IMR-90 (cell line): ENCODE measurements around the gene BTF3. TPM values are rescaled to one million over a fixed set of nuclear protein-coding genes. Genes with fewer than 3 reads are reported as not detected.

Experiments
- ATAC-seq: fragments of 200-7000 bp; cut with Tn5 transposase; 2 replicates; pipeline ENCODE4 v1.9.1; 2020; ENCODE audit warnings: low read depth, mild to moderate bottlenecking, moderate library complexity
- BruUV-seq: library from RNA; stranded (reverse); fragments of 400-500 nt; replicated peaks from 2 replicates; lab custom pipeline; 2021; lab: Mats Ljungman, UMichigan
- CTCF ChIA-PET: fragments of 300-600 bp; formaldehyde crosslinking; extraction: SDS; loops from one replicate; lab custom pipeline; 2021; ENCODE audit warnings: antibody characterized with exemption; lab: Yijun Ruan, JAX
- POLR2A ChIA-PET: fragments of 300-600 bp; sonication (Branson Sonifier 250); formaldehyde crosslinking; loops from one replicate; lab custom pipeline; 2022; ENCODE audit warnings: antibody characterized with exemption; ENCODE audit not compliant: unreplicated experiment; lab: Charles Lee
- DNase-seq: peaks from one replicate; pipeline ENCODE4 v3.0.0; 2013
- H2AFZ ChIP-seq: replicated peaks from 2 replicates; pipeline ENCODE3; 2013; ENCODE audit warnings: low read length, mild to moderate bottlenecking; ENCODE audit not compliant: poor library complexity
- H2AK5ac ChIP-seq: 2 replicates; pipeline ENCODE4 v1.6.1; 2013; ENCODE audit warnings: low read depth, low read length, inconsistent platforms
- H2AK9ac ChIP-seq: replicated peaks from 2 replicates; pipeline ENCODE3; 2013; ENCODE audit warnings: mild to moderate bottlenecking, low read depth, low read length, moderate library complexity; ENCODE audit not compliant: poor library complexity
- H2BK120ac ChIP-seq: 2 replicates; pipeline ENCODE4 v1.6.1; 2013; ENCODE audit warnings: low read depth, low read length, inconsistent platforms
- H2BK15ac ChIP-seq: 3 replicates; pipeline ENCODE4 v1.6.1; 2013; ENCODE audit warnings: low read depth, low read length, inconsistent platforms
- H2BK20ac ChIP-seq: 2 replicates; pipeline ENCODE4 v1.6.1; 2013; ENCODE audit warnings: low read depth, mild to moderate bottlenecking, inconsistent platforms, low read length, moderate library complexity
- H2BK5ac ChIP-seq: 2 replicates; pipeline ENCODE4 v1.6.1; 2013; ENCODE audit warnings: mild to moderate bottlenecking, low read depth, low read length, inconsistent platforms; ENCODE audit not compliant: poor library complexity, severe bottlenecking
- H3K14ac ChIP-seq: replicated peaks from 2 replicates; pipeline ENCODE4 v1.6.1; 2013; ENCODE audit warnings: low read depth, low read length, inconsistent platforms
- H3K18ac ChIP-seq: 2 replicates; pipeline ENCODE4 v1.6.1; 2013; ENCODE audit warnings: low read depth, low read length, control low read depth
- H3K23ac ChIP-seq: 2 replicates; pipeline ENCODE4 v1.6.1; 2013; ENCODE audit warnings: low read depth, low read length, inconsistent platforms
- H3K27ac ChIP-seq: 2 replicates; pipeline ENCODE4 v1.5.1; 2013; ENCODE audit warnings: mild to moderate bottlenecking, control low read depth, low read length; ENCODE audit not compliant: insufficient read depth
- H3K27me3 ChIP-seq: 2 replicates; pipeline ENCODE4 v1.6.1; 2013; ENCODE audit warnings: low read length; ENCODE audit not compliant: control insufficient read depth, insufficient read depth
- H3K36me3 ChIP-seq: 2 replicates; pipeline ENCODE4 v1.6.1; 2013; ENCODE audit warnings: low read length, mixed read lengths; ENCODE audit not compliant: control insufficient read depth, insufficient read depth
- H3K4ac ChIP-seq: 2 replicates; pipeline ENCODE4 v1.6.1; 2013; ENCODE audit warnings: low read depth, low read length, inconsistent platforms
- H3K4me1 ChIP-seq: 2 replicates; pipeline ENCODE4 v1.6.1; 2013; ENCODE audit warnings: low read length, mixed read lengths; ENCODE audit not compliant: control insufficient read depth, insufficient read depth
- H3K4me2 ChIP-seq: 2 replicates; pipeline ENCODE4 v1.6.1; 2013; ENCODE audit warnings: low read depth, mild to moderate bottlenecking, control low read depth, low read length, moderate library complexity
- H3K4me3 ChIP-seq: 2 replicates; pipeline ENCODE4 v1.5.1; 2013; ENCODE audit warnings: low read depth, mild to moderate bottlenecking, control low read depth, low read length, moderate library complexity; ENCODE audit not compliant: insufficient read depth
- H3K56ac ChIP-seq: 2 replicates; pipeline ENCODE4 v1.6.1; 2013; ENCODE audit warnings: low read length, inconsistent platforms; ENCODE audit not compliant: insufficient read depth; ENCODE audit errors: extremely low read depth
- H3K79me1 ChIP-seq, 2 experiments: 2 replicates each; pipeline ENCODE4 v1.6.1; 2013; ENCODE audit warnings: low read length in 2 of 2, inconsistent platforms in 1 of 2, low read depth in 1 of 2
- H3K9ac ChIP-seq: 2 replicates; pipeline ENCODE4 v1.6.1; 2013; ENCODE audit warnings: low read depth, low read length, control low read depth
- H3K9me1 ChIP-seq: 2 replicates; pipeline ENCODE4 v1.6.1; 2013; ENCODE audit warnings: low read length, inconsistent platforms; ENCODE audit not compliant: insufficient read depth
- H3K9me3 ChIP-seq: 2 replicates; pipeline ENCODE4 v1.6.1; 2013; ENCODE audit warnings: low read length; ENCODE audit not compliant: control insufficient read depth, insufficient read depth
- H4K20me1 ChIP-seq: 2 replicates; pipeline ENCODE4 v1.6.1; 2013; ENCODE audit warnings: low read length, inconsistent platforms; ENCODE audit not compliant: insufficient read depth
- H4K5ac ChIP-seq: 2 replicates; pipeline ENCODE4 v1.6.1; 2013; ENCODE audit warnings: mild to moderate bottlenecking, low read depth, low read length, control low read depth
- H4K8ac ChIP-seq, 2 experiments: 2 replicates each; pipeline ENCODE4 v1.6.1; 2013; ENCODE audit warnings: low read depth in 2 of 2, low read length in 2 of 2, control low read depth in 1 of 2, inconsistent platforms in 1 of 2
- H4K91ac ChIP-seq: 2 replicates; pipeline ENCODE4 v1.6.1; 2013; ENCODE audit warnings: low read depth, low read length, inconsistent platforms; ENCODE audit not compliant: insufficient read depth
- BHLHE40 ChIP-seq: fragments of 150-350 bp; IDR thresholded peaks from 2 replicates; pipeline ENCODE4 v1.6.1; 2016; ENCODE audit warnings: mild to moderate bottlenecking, low read depth, low read length
- FOS ChIP-seq: fragments of 150-350 bp; IDR thresholded peaks from 2 replicates; pipeline ENCODE4 v1.6.1; 2016; ENCODE audit warnings: low read depth, low read length
- MAZ ChIP-seq: IDR thresholded peaks from 2 replicates; pipeline ENCODE4 v1.6.1; 2012; ENCODE audit warnings: low read depth, mild to moderate bottlenecking, low read length, improper control_type of control experiment, moderate library complexity, borderline replicate concordance
- NFE2L2 ChIP-seq: fragments of 150-350 bp; IDR thresholded peaks from 2 replicates; pipeline ENCODE4 v1.6.1; 2016; ENCODE audit warnings: low read depth, mild to moderate bottlenecking, low read length
- RCOR1 ChIP-seq: IDR thresholded peaks from 2 replicates; pipeline ENCODE4 v1.6.1; 2012; ENCODE audit warnings: mild to moderate bottlenecking, low read length, improper control_type of control experiment; ENCODE audit not compliant: insufficient replicate concordance
- RFX5 ChIP-seq: IDR thresholded peaks from 2 replicates; pipeline ENCODE4 v1.8.0; 2012; ENCODE audit warnings: low read depth, mild to moderate bottlenecking, low read length, moderate library complexity
- WGBS, 2 experiments: methylation state at CpG; one replicate each; pipeline versions ENCODE4 v1.1.5 to v1.1.7; 2013; ENCODE audit warnings: missing lambda C conversion rate in 2 of 2; ENCODE audit not compliant: insufficient read length in 1 of 2; ENCODE audit errors: extremely low coverage in 2 of 2; 5-methylcytosine and 5-hydroxymethylcytosine counted together
- dilution Hi-C: fragments of 300-500 bp; cut with HindIII; formaldehyde crosslinking; loops from one replicate; pipeline ENCODE4 v1.14.3; 2018; ENCODE audit warnings: low sequenced_read_pairs; ENCODE audit not compliant: unreplicated experiment
- in situ Hi-C: fragments of 300-500 bp; cut with MboI; formaldehyde crosslinking; loops from 3 replicates; pipeline ENCODE4 v1.14.3; 2019; ENCODE audit warnings: low sequenced_read_pairs, inconsistent platforms, mixed read lengths
- intact Hi-C: fragments of 100-400 bp; cut with micrococcal nuclease; formaldehyde crosslinking; loops from 2 replicates; pipeline ENCODE4 v1.10.0; 2022
- polyA plus RNA-seq, 3 experiments: library from polyadenylated mRNA; depleted of rRNA; stranded (reverse); fragments of >200 nt; gene quantifications; 2 replicates each; pipeline ENCODE4 v1.2.3, GENCODE V29; 2012; ENCODE audit warnings: low replicate concordance in 1 of 3
- total RNA-seq: library from RNA; depleted of rRNA; stranded (reverse); fragments of >200 nt; gene quantifications from 2 replicates; pipeline ENCODE4 v1.2.3, GENCODE V29; 2012
- TF ChIP-seq, protein P1 (sequence below): fragments of 150-350 bp; IDR thresholded peaks from 2 replicates; pipeline ENCODE4 v1.6.1; 2017; ENCODE audit warnings: mild to moderate bottlenecking, antibody characterized with exemption, low read length, low read depth

Gene BTF3
- total and polyA plus RNA-seq, 2 of the 4 experiments (the other 2 are of a cell fraction) = 225 to 443 TPM

DNA sequence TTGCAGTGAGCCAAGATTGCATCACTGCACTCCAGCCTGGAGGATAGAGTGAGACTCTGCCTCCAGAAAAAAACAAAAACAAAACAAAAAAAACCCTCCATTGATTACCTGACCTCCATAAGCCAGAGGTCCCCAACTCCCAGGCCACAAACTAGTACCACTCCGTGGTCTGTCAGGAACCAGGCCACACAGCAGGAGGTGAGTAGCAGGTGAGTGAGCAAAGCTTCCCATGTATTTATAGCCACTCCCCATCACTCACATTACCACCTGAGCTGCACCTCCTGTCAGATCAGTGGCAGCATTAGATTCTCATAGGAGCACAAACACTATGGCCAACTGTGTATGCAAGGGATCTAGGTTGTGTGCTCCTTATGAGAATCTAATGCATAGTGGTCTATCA is 13.7 kb upstream of the BTF3 start:
- Histone ChIP-seq H2AK9ac (no peak overlapping the region), H2BK5ac (no peak overlapping the region), H2AFZ (no peak overlapping the region), H3K23ac (no peak overlapping the region), H2BK20ac (no peak overlapping the region), H2AK5ac (no peak overlapping the region), H3K9me3 (no peaks in the 10 kb centered on the region), H3K36me3 (no peaks in the 10 kb centered on the region), H3K18ac (no peak overlapping the region), H3K4me2 (no peak overlapping the region), H3K4ac (no peak overlapping the region), H3K9ac (no peak overlapping the region), H2BK15ac (no peak overlapping the region), H3K4me1 (peaks cover 2% of the 10 kb centered on the region; the same call in 1 of the 2 replicates), H2BK120ac (no peak overlapping the region), H4K20me1 (no peaks in the 10 kb centered on the region), H4K5ac (no peak overlapping the region), H3K27ac (no peak overlapping the region), H3K56ac (no peak overlapping the region), H3K27me3 (peaks cover 5% of the 10 kb centered on the region; the same call in 1 of the 2 replicates), H4K91ac (no peak overlapping the region), H3K14ac (no peak overlapping the region), H4K8ac (no peak overlapping the region), H3K9me1 (0 out of 2 replicates have a peak, but pooled peaks cover 3% of the 10 kb centered on the region), H3K79me1 (no peaks in the 10 kb centered on the region), H3K4me3 (no peak overlapping the region)
- no peak for TF ChIP-seq RFX5
- TF ChIP-seq MAZ = no peak
- no peak for TF ChIP-seq RCOR1
- TF ChIP-seq FOS = no peak
- TF ChIP-seq NFE2L2 = no peak
- TF ChIP-seq, protein P1, sequence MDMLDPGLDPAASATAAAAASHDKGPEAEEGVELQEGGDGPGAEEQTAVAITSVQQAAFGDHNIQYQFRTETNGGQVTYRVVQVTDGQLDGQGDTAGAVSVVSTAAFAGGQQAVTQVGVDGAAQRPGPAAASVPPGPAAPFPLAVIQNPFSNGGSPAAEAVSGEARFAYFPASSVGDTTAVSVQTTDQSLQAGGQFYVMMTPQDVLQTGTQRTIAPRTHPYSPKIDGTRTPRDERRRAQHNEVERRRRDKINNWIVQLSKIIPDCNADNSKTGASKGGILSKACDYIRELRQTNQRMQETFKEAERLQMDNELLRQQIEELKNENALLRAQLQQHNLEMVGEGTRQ = no peak
- TF ChIP-seq BHLHE40 = no peak
- ATAC-seq (no peak), DNase-seq (no peak)
- ChIA-PET POLR2A (no interaction called here), CTCF (no interaction called here)
- in situ Hi-C loops = no loop called here
- dilution Hi-C loops = no loop called here
- no TSS peak for BruUV-seq
- WGBS, 2 experiments = no CpG with 5 or more reads among the region's 1 CpG
- intact Hi-C loops = no loop called here
